ENCODE data around the gene RTN4. TPM values are rescaled to one million over a fixed set of nuclear protein-coding genes. Genes with fewer than 3 reads are reported as not detected.

RTN4 gene, protein sequence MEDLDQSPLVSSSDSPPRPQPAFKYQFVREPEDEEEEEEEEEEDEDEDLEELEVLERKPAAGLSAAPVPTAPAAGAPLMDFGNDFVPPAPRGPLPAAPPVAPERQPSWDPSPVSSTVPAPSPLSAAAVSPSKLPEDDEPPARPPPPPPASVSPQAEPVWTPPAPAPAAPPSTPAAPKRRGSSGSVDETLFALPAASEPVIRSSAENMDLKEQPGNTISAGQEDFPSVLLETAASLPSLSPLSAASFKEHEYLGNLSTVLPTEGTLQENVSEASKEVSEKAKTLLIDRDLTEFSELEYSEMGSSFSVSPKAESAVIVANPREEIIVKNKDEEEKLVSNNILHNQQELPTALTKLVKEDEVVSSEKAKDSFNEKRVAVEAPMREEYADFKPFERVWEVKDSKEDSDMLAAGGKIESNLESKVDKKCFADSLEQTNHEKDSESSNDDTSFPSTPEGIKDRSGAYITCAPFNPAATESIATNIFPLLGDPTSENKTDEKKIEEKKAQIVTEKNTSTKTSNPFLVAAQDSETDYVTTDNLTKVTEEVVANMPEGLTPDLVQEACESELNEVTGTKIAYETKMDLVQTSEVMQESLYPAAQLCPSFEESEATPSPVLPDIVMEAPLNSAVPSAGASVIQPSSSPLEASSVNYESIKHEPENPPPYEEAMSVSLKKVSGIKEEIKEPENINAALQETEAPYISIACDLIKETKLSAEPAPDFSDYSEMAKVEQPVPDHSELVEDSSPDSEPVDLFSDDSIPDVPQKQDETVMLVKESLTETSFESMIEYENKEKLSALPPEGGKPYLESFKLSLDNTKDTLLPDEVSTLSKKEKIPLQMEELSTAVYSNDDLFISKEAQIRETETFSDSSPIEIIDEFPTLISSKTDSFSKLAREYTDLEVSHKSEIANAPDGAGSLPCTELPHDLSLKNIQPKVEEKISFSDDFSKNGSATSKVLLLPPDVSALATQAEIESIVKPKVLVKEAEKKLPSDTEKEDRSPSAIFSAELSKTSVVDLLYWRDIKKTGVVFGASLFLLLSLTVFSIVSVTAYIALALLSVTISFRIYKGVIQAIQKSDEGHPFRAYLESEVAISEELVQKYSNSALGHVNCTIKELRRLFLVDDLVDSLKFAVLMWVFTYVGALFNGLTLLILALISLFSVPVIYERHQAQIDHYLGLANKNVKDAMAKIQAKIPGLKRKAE
- total RNA-seq, result 100 to 1,000 TPM; 199 to 280 TPM

DNA sequence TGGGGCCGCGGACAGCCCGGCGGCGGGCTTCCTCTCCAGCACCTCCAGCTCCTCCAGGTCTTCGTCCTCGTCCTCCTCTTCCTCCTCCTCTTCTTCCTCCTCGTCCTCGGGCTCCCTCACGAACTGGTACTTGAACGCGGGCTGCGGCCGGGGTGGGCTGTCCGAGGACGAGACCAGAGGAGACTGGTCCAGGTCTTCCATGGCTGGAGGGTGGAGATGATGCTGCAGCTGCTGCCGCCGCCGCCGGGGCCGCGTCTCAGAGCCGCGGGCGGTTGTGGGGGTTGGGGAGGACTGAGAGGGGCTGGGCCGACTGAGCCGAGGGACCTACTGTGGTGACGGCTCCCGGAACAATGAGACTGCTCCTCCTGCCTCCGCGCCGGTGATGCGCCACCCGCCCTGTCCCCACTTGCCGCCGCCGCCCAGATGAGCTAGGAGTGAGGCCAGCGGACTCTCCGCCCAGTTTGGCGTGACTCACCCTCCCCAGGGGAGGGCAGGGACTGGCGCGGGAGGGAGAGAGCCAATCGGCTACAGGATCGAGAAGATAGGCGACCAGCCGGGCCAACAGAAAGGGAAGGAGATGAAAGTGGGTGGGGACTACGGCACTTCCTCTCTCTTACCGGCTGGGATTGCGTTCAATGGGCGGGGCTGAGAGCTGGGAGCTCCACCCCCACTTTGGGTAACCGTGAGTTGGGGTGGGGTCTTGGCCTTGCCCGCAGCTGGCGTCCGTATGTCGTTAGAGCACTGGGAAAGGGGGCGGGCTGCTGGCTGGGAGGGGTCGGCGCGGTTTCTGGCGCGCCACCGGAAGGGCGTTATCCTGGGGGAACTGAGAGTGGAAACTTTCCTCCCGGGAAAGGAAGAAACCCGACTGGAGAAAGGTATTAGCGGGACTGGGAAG, at the start of gene RTN4:
Gene RTN4, minus strand, starts transcription at position 352 of the 895 bp plus-strand sequence. Its CDS starts 151 bp downstream, at position 201.
- Histone ChIP-seq H3K4me1 (no peaks in the 10 kb centered on the region), H3K4me3 (peak within 1 kb of the TSS; percentile 92)
- intact Hi-C loops (cut with DNase I), result no loop called here

DNA sequence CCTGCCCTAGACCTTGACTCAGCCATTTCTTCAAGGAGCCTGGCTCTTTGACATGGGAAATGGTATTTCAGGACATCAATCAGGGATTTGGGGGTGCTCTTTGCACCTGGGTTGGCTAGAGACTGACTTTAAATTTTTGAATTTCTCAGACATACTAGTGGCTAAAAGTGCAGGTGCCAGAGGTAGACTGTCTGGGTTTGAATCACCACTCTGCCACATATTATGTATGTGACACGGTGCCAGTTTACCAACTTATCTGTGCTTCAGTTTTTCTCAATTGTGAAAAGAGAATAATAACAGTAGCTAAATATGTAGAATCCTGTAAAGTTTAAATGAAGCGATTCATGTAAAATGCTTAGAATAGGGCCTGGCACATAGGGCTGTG, 49.2 kb upstream of the RTN4 start:
- DNase-seq, result no peak
- Histone ChIP-seq H3K27me3 (no peaks in the 10 kb centered on the region), H3K27ac (peak overlapping the region; percentile 58), H3K36me3 (no peaks in the 10 kb centered on the region), H3K4me3 (no peak overlapping the region), H3K4me1 (peaks cover 3% of the 10 kb centered on the region), H3K9me3 (no peaks in the 10 kb centered on the region), H3K9ac (ENCODE audit: low read depth in 2 of 2, low read length in 2 of 2) (no peak overlapping the region)
- TF ChIP-seq, protein P1, sequence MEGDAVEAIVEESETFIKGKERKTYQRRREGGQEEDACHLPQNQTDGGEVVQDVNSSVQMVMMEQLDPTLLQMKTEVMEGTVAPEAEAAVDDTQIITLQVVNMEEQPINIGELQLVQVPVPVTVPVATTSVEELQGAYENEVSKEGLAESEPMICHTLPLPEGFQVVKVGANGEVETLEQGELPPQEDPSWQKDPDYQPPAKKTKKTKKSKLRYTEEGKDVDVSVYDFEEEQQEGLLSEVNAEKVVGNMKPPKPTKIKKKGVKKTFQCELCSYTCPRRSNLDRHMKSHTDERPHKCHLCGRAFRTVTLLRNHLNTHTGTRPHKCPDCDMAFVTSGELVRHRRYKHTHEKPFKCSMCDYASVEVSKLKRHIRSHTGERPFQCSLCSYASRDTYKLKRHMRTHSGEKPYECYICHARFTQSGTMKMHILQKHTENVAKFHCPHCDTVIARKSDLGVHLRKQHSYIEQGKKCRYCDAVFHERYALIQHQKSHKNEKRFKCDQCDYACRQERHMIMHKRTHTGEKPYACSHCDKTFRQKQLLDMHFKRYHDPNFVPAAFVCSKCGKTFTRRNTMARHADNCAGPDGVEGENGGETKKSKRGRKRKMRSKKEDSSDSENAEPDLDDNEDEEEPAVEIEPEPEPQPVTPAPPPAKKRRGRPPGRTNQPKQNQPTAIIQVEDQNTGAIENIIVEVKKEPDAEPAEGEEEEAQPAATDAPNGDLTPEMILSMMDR (IDR thresholded peaks at IDR 0.05), result no peak
- intact Hi-C loops (cut with DNase I), result no loop called here

More for the DNA sequence above, at the start of gene RTN4:
- Histone ChIP-seq H3K27ac (peak within 1 kb of the TSS; percentile 100), H3K9ac (ENCODE audit: low read depth in 2 of 2, low read length in 2 of 2) (peak within 1 kb of the TSS; percentile 96 to 97), H3K9me3 (no peaks in the 10 kb centered on the region), H3K36me3 (no peaks in the 10 kb centered on the region), H3K27me3 (no peaks in the 10 kb centered on the region)
- TF ChIP-seq, protein P1 (IDR thresholded peaks at IDR 0.05), result no peak
- DNase-seq, result peak; percentile 99

DNA sequence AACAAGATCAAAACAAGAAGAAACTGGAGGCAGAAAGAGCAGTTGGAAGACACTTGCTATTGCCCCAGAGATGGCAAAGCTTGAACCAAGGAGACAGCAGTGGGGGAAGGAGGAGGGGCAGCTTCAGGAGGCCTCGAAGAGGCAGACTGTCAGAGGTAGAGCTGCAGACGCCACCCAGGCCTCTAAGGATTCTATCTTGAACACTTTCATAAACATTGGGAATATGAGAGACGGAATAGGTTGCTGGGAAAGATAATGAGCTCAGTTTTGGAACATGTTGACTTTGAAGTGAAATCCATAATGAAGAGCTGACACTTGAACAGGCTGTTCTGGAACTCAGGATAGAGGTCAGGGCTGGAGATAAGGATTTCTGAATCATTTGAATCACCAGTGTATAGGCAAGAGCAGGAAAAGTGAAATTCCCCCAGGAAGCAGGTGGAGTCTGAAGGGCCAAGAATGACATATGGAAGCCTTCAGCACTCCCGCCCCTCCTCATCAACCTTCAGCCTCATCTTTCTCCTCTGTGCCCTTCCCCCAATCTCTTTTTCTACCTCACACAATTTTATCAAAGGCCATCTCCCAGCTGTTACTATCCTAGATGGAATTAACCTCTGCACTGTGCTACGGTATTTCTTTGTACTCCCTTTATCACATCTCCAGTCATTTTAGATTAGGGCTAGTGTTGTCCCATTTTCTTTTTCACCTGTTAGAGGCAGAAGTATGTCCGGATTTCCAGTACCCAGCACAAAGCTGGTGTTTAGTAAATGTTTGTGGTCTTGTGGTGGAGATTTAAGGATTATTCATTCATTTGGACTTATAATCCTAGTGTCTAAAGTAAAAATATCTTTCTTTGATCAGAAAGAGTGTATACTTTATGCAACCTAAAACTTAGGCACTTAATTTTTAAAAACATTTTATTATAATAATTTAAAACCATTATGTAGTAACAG, 47.5 kb upstream of the RTN4 start:
- H3K27me3 ChIP-seq, result no peaks in the 10 kb centered on the region
- TF ChIP-seq, protein P1 (IDR thresholded peaks at IDR 0.05), result no peak
- H3K4me1 ChIP-seq, result peaks cover 3% of the 10 kb centered on the region
- no peaks in the 10 kb centered on the region for H3K9me3 ChIP-seq
- no peak overlapping the region for H3K4me3 ChIP-seq
- no peaks in the 10 kb centered on the region for H3K36me3 ChIP-seq
- no peak overlapping the region for H3K9ac ChIP-seq (ENCODE audit: low read depth in 2 of 2, low read length in 2 of 2)
- H3K27ac ChIP-seq, result peak overlapping the region; percentile 18
- DNase-seq, result no peak
- intact Hi-C loops (cut with DNase I), result no loop called here

DNA sequence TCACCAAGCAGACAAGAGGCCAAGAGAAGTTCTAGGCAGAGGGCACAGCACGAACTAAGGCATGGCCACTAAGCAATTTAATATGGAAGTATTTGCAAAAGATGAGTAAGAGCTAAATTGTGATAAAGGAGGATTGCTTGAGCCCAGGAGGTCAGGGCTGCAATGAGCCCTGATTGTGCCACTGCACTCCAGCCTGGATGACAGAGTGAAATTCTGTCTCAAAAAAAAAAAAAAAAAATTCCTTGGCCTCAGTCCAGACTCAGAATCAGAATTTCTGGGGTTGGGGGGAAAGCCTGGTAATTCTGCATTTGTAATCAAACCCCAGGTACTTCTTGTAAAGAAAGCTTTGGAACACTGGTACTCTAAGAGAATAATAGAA, 46.8 kb upstream of the RTN4 start:
- H3K4me1 ChIP-seq, result peaks cover 3% of the 10 kb centered on the region
- no peaks in the 10 kb centered on the region for H3K27me3 ChIP-seq
- intact Hi-C loops (cut with DNase I), result no loop called here
- H3K9ac ChIP-seq (ENCODE audit: low read depth in 2 of 2, low read length in 2 of 2), result no peak overlapping the region
- no peak for DNase-seq
- H3K4me3 ChIP-seq, result no peak overlapping the region
- H3K36me3 ChIP-seq, result no peaks in the 10 kb centered on the region
- TF ChIP-seq, protein P1 (IDR thresholded peaks at IDR 0.05), result no peak
- H3K9me3 ChIP-seq, result no peaks in the 10 kb centered on the region
- no peak overlapping the region for H3K27ac ChIP-seq
